LoVo (cell line): Measurements from ENCODE around the gene DLGAP1.

Source experiments
- DNase-seq: peaks from one replicate; pipeline ENCODE4 v3.0.0-alpha.2; 2016; ENCODE audit warnings: low spot score

DLGAP1 gene

DNA sequence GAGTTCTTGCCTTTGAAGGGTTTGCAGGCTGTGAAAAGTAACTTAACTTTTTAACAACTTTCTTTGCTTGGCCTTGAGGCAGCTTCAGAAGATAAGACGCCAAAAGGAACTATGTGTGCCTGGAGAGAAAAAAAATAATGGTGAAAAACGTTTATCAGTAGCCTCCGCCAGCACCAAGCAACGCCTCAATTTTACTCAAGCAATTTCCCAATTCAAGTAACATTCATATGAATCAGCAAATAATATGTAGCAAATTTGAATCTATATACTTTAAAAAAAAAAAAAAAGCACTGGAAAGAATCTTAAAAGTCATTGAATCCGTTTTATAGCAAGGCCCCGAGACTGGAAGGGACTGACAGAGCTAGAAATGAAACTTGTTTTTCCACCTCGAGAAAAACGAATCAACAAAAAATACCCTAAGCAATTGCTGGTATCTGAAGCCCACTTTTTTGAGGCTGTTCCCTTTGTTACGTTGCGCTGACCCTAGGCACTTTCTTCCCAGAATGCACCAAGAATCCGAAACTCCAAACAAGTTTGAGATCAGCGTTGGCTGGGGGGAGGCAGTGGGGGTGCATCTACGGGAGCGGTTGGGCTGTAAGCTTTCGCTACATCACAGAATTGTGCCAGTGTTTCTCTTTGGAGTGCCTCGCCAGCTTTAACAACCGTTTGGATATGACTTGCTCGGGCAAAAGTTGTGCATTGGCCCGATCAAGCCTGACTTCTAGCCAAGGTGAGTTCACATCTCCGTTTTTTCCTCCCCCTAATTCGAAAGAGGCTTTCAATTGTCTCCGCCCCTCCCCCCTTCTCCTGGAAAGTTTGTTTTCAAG is 1007.8 kb downstream of the DLGAP1 start:
- no peak for DNase-seq
